Measurements from ENCODE around the gene TMEM135. TPM values are rescaled to one million over a fixed set of nuclear protein-coding genes. Genes with fewer than 3 reads are reported as not detected.

Gene TMEM135
- polyA plus RNA-seq, 1 of the 3 experiments (the other 2 are of a cell fraction) = 3.0 TPM

DNA sequence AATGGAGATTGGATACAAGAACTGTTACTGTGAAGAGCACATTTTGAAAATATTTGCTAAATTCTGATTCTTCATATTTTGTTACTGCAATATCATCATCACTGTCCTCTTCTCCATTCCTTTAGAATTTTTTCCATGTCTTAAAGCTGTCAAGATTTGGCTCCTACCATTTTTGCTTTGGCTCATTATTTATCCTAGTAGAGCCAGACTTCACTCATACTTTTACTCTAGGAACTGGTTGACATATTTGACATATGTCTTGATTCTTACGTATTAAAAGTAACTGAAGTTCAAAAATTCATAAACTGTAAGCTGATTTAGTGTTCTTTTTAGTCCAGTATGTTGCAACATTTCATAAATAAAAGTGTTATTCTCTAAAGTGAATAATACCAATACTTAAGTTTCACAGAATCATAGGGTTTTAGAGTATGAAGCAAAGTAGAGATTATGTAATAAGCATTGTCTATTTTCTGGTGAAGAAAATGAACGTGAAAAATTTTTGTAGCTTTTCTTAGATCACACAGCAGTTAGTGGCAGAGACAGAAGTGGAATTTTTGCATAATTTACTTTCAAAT lies 225.6 kb downstream of the TMEM135 start:
- H3K79me2 ChIP-seq (ENCODE audit: insufficient read depth) = no peaks in the 10 kb centered on the region
- H3K9ac ChIP-seq = no peak overlapping the region
- peaks cover 21% of the 10 kb centered on the region for H3F3A ChIP-seq (replicated peaks; ENCODE audit: insufficient read depth)
- TF ChIP-seq, protein P1, sequence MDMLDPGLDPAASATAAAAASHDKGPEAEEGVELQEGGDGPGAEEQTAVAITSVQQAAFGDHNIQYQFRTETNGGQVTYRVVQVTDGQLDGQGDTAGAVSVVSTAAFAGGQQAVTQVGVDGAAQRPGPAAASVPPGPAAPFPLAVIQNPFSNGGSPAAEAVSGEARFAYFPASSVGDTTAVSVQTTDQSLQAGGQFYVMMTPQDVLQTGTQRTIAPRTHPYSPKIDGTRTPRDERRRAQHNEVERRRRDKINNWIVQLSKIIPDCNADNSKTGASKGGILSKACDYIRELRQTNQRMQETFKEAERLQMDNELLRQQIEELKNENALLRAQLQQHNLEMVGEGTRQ (IDR thresholded peaks at IDR 0.05; ENCODE audit: borderline replicate concordance, low read depth, low read length) = no peak
- TF ChIP-seq, protein P2, sequence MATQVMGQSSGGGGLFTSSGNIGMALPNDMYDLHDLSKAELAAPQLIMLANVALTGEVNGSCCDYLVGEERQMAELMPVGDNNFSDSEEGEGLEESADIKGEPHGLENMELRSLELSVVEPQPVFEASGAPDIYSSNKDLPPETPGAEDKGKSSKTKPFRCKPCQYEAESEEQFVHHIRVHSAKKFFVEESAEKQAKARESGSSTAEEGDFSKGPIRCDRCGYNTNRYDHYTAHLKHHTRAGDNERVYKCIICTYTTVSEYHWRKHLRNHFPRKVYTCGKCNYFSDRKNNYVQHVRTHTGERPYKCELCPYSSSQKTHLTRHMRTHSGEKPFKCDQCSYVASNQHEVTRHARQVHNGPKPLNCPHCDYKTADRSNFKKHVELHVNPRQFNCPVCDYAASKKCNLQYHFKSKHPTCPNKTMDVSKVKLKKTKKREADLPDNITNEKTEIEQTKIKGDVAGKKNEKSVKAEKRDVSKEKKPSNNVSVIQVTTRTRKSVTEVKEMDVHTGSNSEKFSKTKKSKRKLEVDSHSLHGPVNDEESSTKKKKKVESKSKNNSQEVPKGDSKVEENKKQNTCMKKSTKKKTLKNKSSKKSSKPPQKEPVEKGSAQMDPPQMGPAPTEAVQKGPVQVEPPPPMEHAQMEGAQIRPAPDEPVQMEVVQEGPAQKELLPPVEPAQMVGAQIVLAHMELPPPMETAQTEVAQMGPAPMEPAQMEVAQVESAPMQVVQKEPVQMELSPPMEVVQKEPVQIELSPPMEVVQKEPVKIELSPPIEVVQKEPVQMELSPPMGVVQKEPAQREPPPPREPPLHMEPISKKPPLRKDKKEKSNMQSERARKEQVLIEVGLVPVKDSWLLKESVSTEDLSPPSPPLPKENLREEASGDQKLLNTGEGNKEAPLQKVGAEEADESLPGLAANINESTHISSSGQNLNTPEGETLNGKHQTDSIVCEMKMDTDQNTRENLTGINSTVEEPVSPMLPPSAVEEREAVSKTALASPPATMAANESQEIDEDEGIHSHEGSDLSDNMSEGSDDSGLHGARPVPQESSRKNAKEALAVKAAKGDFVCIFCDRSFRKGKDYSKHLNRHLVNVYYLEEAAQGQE (IDR thresholded peaks at IDR 0.05; ENCODE audit: low read depth, low read length) = no peak
- TF ChIP-seq, protein P3, sequence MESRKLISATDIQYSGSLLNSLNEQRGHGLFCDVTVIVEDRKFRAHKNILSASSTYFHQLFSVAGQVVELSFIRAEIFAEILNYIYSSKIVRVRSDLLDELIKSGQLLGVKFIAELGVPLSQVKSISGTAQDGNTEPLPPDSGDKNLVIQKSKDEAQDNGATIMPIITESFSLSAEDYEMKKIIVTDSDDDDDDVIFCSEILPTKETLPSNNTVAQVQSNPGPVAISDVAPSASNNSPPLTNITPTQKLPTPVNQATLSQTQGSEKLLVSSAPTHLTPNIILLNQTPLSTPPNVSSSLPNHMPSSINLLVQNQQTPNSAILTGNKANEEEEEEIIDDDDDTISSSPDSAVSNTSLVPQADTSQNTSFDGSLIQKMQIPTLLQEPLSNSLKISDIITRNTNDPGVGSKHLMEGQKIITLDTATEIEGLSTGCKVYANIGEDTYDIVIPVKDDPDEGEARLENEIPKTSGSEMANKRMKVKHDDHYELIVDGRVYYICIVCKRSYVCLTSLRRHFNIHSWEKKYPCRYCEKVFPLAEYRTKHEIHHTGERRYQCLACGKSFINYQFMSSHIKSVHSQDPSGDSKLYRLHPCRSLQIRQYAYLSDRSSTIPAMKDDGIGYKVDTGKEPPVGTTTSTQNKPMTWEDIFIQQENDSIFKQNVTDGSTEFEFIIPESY (IDR thresholded peaks at IDR 0.05; ENCODE audit: borderline replicate concordance, low read depth) = no peak
- TF ChIP-seq RXRA (IDR thresholded peaks at IDR 0.05; ENCODE audit: borderline replicate concordance, low read depth) (no peak), JUND (IDR thresholded peaks at IDR 0.05) (no peak), MEF2A (IDR thresholded peaks at IDR 0.05; ENCODE audit: borderline replicate concordance, low read depth) (no peak), FOXM1 (IDR thresholded peaks at IDR 0.05; ENCODE audit: low read depth) (no peak), SMC3 (IDR thresholded peaks at IDR 0.05; ENCODE audit: low read depth, low read length) (no peak), EZH2phosphoT487 (IDR thresholded peaks at IDR 0.05; ENCODE audit: borderline replicate concordance, low read depth) (no peak), GATA2 (CRISPR knock-in tag; IDR thresholded peaks at IDR 0.05) (no peak), FOSL2 (IDR thresholded peaks at IDR 0.05; ENCODE audit: borderline replicate concordance, low read depth) (no peak), TAF1 (IDR thresholded peaks at IDR 0.05; ENCODE audit: borderline replicate concordance, low read depth, low read length) (no peak), TCF12 (IDR thresholded peaks at IDR 0.05) (no peak), RAD21 (IDR thresholded peaks at IDR 0.05; ENCODE audit: low read length) (no peak), YY1 (IDR thresholded peaks at IDR 0.05; ENCODE audit: low read depth) (no peak)
- TF ChIP-seq, protein P4, sequence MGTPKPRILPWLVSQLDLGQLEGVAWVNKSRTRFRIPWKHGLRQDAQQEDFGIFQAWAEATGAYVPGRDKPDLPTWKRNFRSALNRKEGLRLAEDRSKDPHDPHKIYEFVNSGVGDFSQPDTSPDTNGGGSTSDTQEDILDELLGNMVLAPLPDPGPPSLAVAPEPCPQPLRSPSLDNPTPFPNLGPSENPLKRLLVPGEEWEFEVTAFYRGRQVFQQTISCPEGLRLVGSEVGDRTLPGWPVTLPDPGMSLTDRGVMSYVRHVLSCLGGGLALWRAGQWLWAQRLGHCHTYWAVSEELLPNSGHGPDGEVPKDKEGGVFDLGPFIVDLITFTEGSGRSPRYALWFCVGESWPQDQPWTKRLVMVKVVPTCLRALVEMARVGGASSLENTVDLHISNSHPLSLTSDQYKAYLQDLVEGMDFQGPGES (IDR thresholded peaks at IDR 0.05; ENCODE audit: low read depth, low read length) = no peak
- TF ChIP-seq, protein P5, sequence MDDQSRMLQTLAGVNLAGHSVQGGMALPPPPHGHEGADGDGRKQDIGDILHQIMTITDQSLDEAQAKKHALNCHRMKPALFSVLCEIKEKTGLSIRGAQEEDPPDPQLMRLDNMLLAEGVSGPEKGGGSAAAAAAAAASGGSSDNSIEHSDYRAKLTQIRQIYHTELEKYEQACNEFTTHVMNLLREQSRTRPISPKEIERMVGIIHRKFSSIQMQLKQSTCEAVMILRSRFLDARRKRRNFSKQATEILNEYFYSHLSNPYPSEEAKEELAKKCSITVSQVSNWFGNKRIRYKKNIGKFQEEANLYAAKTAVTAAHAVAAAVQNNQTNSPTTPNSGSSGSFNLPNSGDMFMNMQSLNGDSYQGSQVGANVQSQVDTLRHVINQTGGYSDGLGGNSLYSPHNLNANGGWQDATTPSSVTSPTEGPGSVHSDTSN (IDR thresholded peaks at IDR 0.05) = no peak
- TF ChIP-seq, protein P6, sequence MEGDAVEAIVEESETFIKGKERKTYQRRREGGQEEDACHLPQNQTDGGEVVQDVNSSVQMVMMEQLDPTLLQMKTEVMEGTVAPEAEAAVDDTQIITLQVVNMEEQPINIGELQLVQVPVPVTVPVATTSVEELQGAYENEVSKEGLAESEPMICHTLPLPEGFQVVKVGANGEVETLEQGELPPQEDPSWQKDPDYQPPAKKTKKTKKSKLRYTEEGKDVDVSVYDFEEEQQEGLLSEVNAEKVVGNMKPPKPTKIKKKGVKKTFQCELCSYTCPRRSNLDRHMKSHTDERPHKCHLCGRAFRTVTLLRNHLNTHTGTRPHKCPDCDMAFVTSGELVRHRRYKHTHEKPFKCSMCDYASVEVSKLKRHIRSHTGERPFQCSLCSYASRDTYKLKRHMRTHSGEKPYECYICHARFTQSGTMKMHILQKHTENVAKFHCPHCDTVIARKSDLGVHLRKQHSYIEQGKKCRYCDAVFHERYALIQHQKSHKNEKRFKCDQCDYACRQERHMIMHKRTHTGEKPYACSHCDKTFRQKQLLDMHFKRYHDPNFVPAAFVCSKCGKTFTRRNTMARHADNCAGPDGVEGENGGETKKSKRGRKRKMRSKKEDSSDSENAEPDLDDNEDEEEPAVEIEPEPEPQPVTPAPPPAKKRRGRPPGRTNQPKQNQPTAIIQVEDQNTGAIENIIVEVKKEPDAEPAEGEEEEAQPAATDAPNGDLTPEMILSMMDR (IDR thresholded peaks at IDR 0.05) = no peak
- ChIA-PET CTCF (no interaction called here), POLR2A (no interaction called here)
- DNase-seq = no peak
- no peak overlapping the region for H2AFZ ChIP-seq (ENCODE audit: low read depth)
- no peak overlapping the region for H3K4me2 ChIP-seq
- no peak overlapping the region for H3K4me3 ChIP-seq (ENCODE audit: low read depth in 2 of 2, low read length in 1 of 2)
- WGBS (ENCODE audit: low lambda C conversion rate) = 76% methylated on average over 2 of the region's 2 CpGs
- no peaks in the 10 kb centered on the region for H3K9me2 ChIP-seq
- H4K20me1 ChIP-seq (ENCODE audit: insufficient read depth) = no peaks in the 10 kb centered on the region
- H3K27ac ChIP-seq (ENCODE audit: low read depth in 2 of 2, low read length in 1 of 2) = no peak overlapping the region
- peaks cover 0 to 57% of the 10 kb centered on the region in 2 experiments; a peak in 2 of 4 replicates for H3K4me1 ChIP-seq (ENCODE audit: control insufficient read depth in 1 of 2, insufficient read depth in 2 of 2, low read depth in 1 of 2, low read length in 1 of 2)
- H3K27me3 ChIP-seq (ENCODE audit: insufficient read depth) = no peaks in the 10 kb centered on the region
- H3K9me3 ChIP-seq = no peaks in the 10 kb centered on the region
- H3K36me3 ChIP-seq (replicated peaks in 1 of 2; ENCODE audit: control insufficient read depth in 1 of 2, insufficient read depth in 2 of 2, low read length in 1 of 2) = no peaks in the 10 kb centered on the region

All from SK-N-SH (cell line).